ENCODE data around the gene PALLD. TPM values are rescaled to one million over a fixed set of nuclear protein-coding genes. Genes with fewer than 3 reads are reported as not detected.

The PALLD gene
- total and polyA plus RNA-seq, 3 donors from 2014 or later: 138 to 156 (median 146) TPM

DNA sequence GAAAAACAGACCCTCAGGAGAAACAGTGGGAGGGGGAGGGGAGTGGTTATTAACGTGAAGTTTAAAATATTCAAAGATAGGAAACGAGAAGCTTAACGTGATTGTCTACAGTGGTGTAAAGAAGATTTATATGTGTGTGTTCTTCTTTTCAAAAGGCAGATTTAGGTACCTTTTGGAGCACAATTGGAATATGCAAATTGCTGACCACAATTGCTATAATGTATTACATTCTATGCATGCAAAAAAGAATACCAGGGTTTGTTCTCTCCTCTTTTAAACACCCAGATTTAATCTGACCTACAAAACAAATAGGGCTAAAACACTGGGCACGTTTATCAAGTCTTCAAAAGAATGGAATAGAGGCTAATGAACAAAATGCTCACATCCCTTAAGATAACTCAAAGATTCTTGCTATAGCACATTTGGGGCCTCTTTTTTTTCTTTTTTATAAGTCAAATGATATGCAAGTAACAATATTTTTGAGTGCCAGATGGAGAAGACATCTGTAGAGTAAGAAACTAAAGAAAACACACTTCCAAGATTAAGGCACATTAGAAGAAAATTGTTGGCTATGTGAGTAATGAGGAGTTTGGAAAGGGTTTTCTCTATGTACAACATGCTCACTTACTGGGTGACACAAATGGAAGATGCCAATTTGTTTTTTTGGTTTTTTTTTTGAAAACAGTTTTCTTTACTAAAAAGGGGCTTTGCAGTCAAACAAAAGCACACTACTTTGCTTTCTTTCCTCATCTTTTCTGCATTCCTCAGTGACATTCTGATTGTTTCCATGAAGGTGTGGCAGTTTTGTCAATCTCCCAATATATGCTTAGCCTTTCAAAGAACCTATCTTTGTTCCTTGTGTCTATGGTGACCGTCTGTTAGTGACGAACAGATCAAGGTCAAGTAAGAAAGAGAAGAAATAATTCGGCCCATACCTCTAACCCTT lies 240.3 kb downstream of the PALLD start:
- Histone ChIP-seq H3K27me3 (no peaks in the 10 kb centered on the region), H3K4me1 (peaks cover 9% of the 10 kb centered on the region), H3K27ac (no peak overlapping the region), H3K36me3 (ENCODE audit: low read depth, missing control alignments) (no peaks in the 10 kb centered on the region), H3K9me3 (no peaks in the 10 kb centered on the region), H3K4me3 (no peak overlapping the region)
- DNase-seq: no peak
- TF ChIP-seq, protein P1, sequence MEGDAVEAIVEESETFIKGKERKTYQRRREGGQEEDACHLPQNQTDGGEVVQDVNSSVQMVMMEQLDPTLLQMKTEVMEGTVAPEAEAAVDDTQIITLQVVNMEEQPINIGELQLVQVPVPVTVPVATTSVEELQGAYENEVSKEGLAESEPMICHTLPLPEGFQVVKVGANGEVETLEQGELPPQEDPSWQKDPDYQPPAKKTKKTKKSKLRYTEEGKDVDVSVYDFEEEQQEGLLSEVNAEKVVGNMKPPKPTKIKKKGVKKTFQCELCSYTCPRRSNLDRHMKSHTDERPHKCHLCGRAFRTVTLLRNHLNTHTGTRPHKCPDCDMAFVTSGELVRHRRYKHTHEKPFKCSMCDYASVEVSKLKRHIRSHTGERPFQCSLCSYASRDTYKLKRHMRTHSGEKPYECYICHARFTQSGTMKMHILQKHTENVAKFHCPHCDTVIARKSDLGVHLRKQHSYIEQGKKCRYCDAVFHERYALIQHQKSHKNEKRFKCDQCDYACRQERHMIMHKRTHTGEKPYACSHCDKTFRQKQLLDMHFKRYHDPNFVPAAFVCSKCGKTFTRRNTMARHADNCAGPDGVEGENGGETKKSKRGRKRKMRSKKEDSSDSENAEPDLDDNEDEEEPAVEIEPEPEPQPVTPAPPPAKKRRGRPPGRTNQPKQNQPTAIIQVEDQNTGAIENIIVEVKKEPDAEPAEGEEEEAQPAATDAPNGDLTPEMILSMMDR (IDR thresholded peaks at IDR 0.05): no peak
- TF ChIP-seq POLR2A (IDR thresholded peaks at IDR 0.05): no peak
- whole genome bisulfite sequencing, 2 donors: 48 to 59% methylated on average over 7 of the region's 7 CpGs
- intact Hi-C loops (cut with DNase I; ENCODE audit: low total_unique reads): no loop called here

DNA sequence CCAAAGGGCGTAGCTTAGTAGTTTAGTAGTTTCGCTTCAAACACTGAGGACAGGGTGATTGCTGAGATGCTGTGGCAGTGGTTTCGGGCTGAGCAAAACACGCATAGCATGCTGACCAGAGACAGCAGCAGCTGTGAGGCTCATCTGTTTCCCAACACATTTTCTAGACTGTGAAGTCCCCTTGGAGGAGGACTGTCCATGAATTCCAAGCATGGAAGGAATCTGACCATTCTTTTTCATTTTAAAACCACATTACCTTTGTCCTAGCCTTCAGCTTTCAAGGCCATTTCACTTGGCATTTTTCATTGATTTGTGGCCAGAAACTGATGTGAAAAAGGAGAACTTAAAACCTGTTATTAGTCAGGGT lies 240.9 kb downstream of the PALLD start:
- TF ChIP-seq, protein P1 (IDR thresholded peaks at IDR 0.05): no peak
- no peak for TF ChIP-seq POLR2A (IDR thresholded peaks at IDR 0.05)
- intact Hi-C loops (cut with DNase I; ENCODE audit: low total_unique reads): no loop called here
- Histone ChIP-seq H3K4me1 (peaks cover 9% of the 10 kb centered on the region), H3K4me3 (no peak overlapping the region), H3K27me3 (no peaks in the 10 kb centered on the region), H3K27ac (no peak overlapping the region), H3K36me3 (ENCODE audit: low read depth, missing control alignments) (no peaks in the 10 kb centered on the region), H3K9me3 (no peaks in the 10 kb centered on the region)
- no peak for DNase-seq
- WGBS, 2 donors: 67 to 80% methylated on average over 4 of the region's 4 CpGs

DNA sequence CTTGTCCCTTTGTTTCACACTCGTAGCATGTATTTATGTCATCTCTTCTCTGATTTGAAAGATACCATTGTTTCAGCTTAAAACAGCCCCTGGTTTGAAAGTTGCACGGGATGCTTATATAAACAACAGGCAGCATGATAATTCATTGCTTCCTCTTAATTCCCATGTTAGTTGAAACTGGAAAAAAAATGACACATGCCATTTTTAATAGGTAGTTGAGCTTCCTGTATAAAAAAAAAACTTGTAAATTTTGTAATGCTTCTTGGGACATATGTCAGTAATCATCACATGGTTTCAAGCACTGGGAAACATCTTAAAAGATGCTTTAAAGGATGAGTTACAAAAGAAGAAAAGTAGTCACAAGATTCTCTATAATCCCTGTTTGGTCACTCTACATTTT lies 243.0 kb downstream of the PALLD start:
- TF ChIP-seq POLR2A (IDR thresholded peaks at IDR 0.05): no peak
- TF ChIP-seq, protein P1 (IDR thresholded peaks at IDR 0.05): no peak
- Histone ChIP-seq H3K27ac (no peak overlapping the region), H3K4me3 (no peak overlapping the region), H3K36me3 (ENCODE audit: low read depth, missing control alignments) (no peaks in the 10 kb centered on the region), H3K27me3 (no peaks in the 10 kb centered on the region), H3K4me1 (peaks cover 9% of the 10 kb centered on the region), H3K9me3 (no peaks in the 10 kb centered on the region)
- intact Hi-C loops (cut with DNase I; ENCODE audit: low total_unique reads): no loop called here
- WGBS, 2 donors: 61 to 76% methylated on average over 2 of the region's 2 CpGs
- DNase-seq: no peak

DNA sequence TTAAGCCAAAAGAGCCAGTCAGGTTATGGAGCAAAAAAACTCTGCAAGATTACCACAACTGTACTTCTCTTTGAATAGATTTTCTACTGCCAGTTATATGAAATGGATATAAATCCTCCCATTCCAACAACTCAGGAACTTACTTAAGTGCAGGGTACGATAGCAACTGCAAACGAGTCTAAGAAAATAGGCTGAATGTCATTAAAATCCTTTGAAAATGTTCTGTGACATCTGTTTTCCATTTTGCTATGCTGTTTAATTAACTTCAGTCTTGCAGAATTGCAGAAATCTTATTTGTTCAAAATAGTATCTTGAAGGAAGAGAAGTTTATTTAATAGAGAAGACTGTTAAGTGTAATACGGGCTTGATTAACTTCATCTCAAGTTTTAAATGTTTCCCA lies 243.8 kb downstream of the PALLD start:
- no peaks in the 10 kb centered on the region for H3K9me3 ChIP-seq
- DNase-seq: no peak
- peaks cover 2% of the 10 kb centered on the region for H3K4me1 ChIP-seq
- TF ChIP-seq, protein P1 (IDR thresholded peaks at IDR 0.05): no peak
- no peak for TF ChIP-seq POLR2A (IDR thresholded peaks at IDR 0.05)
- WGBS, 2 donors: 65 to 75% methylated on average over 3 of the region's 3 CpGs
- no peak overlapping the region for H3K4me3 ChIP-seq
- intact Hi-C loops (cut with DNase I; ENCODE audit: low total_unique reads): no loop called here
- H3K36me3 ChIP-seq (ENCODE audit: low read depth, missing control alignments): no peaks in the 10 kb centered on the region
- no peak overlapping the region for H3K27ac ChIP-seq
- no peaks in the 10 kb centered on the region for H3K27me3 ChIP-seq

Data from testis (tissue), 3 donors.